Measurements from ENCODE around the gene RIPOR2.

DNA sequence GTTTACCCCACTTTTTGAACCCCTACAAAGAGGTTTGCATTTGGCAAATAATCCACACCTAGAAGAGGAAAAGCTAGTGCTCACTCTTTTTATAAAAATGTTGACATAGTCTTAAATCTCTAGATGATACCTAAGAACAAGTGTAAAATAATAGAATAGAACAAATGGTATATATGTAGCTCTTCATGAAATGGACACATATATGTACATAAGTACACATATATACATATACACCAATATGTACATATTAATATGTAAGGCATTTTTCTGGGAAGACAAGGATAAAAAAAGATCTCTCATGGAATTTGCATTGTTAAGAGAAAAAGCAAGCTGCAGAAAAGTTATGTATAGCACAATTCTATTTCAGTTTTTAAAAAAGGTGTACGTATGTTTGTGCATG lies 27.6 kb upstream of the RIPOR2 start:
- TF ChIP-seq, protein P1, sequence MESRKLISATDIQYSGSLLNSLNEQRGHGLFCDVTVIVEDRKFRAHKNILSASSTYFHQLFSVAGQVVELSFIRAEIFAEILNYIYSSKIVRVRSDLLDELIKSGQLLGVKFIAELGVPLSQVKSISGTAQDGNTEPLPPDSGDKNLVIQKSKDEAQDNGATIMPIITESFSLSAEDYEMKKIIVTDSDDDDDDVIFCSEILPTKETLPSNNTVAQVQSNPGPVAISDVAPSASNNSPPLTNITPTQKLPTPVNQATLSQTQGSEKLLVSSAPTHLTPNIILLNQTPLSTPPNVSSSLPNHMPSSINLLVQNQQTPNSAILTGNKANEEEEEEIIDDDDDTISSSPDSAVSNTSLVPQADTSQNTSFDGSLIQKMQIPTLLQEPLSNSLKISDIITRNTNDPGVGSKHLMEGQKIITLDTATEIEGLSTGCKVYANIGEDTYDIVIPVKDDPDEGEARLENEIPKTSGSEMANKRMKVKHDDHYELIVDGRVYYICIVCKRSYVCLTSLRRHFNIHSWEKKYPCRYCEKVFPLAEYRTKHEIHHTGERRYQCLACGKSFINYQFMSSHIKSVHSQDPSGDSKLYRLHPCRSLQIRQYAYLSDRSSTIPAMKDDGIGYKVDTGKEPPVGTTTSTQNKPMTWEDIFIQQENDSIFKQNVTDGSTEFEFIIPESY (IDR thresholded peaks at IDR 0.05) = no peak
- TF ChIP-seq RAD21 (IDR thresholded peaks at IDR 0.05; ENCODE audit: insufficient read depth, low read depth, low read length) = no peak
